ENCODE measurements around the gene HOXA4. TPM values are rescaled to one million over a fixed set of nuclear protein-coding genes. Genes with fewer than 3 reads are reported as not detected.
A peak's percentile ranks its signal among the peaks of the same experiment; 100 is the strongest.

The HOXA4 gene
- total and polyA plus RNA-seq, 2 donors (not counting 1 experiment from before 2014, with no cell fraction given), result 0.33 to 3.6 TPM

- H2AFZ ChIP-seq (ENCODE audit: low read length), result no peak overlapping the region
- H3K9ac ChIP-seq (ENCODE audit: insufficient read depth, low read length), result peak overlapping the region; percentile 82
- peaks cover 69% of the 10 kb centered on the region for H3K79me2 ChIP-seq (ENCODE audit: control insufficient read depth, insufficient read depth, low read length)
- H3K4me2 ChIP-seq (ENCODE audit: extremely low read depth, insufficient read depth, low read length), result peak overlapping the region; percentile 99
- no peak for DNase-seq (ENCODE audit: low read depth in 2 of 2)
- no peaks in the 10 kb centered on the region for H3K27me3 ChIP-seq (ENCODE audit: control insufficient read depth, insufficient read depth, low read length)
- no peaks in the 10 kb centered on the region for H4K20me1 ChIP-seq (ENCODE audit: control insufficient read depth, extremely low read depth, insufficient read depth, low read length)
- TF ChIP-seq CTCF (conservative IDR thresholded peaks at IDR 0.05 in 1 of 2, IDR thresholded peaks at IDR 0.05 in 1 of 2; ENCODE audit: low read depth in 1 of 2, low read length in 2 of 2) (no peak), EZH2 (IDR thresholded peaks at IDR 0.05; ENCODE audit: low read length, missing control alignments) (no peak)
- H3K4me1 ChIP-seq (ENCODE audit: control insufficient read depth, extremely low read depth, insufficient read depth, low read length), result peaks cover 30% of the 10 kb centered on the region
- H3K9me3 ChIP-seq (ENCODE audit: control insufficient read depth, insufficient read depth, low read depth, low read length), result no peaks in the 10 kb centered on the region
- peaks cover 2% of the 10 kb centered on the region for H3K36me3 ChIP-seq (ENCODE audit: control insufficient read depth, insufficient read depth, low read length)
- H3K27ac ChIP-seq (ENCODE audit: insufficient read depth, low read length), result peak overlapping the region; percentile 98
- H3K4me3 ChIP-seq (replicated peaks in 1 of 4; ENCODE audit: control extremely low read depth in 1 of 4, insufficient read depth in 1 of 4, low read depth in 3 of 4, low read length in 4 of 4), result peak overlapping the region; percentile 57 to 99 (median 90)
Observed at GRCh38 chr7:27138985-27139333, 8.4 kb upstream of the HOXA4 start.

- Histone ChIP-seq H2AFZ (ENCODE audit: low read length) (no peak overlapping the region), H3K9ac (ENCODE audit: insufficient read depth, low read length) (no peak overlapping the region), H3K79me2 (ENCODE audit: control insufficient read depth, insufficient read depth, low read length) (peaks cover 70% of the 10 kb centered on the region), H3K4me2 (ENCODE audit: extremely low read depth, insufficient read depth, low read length) (peak overlapping the region; percentile 99), H3K27me3 (ENCODE audit: control insufficient read depth, insufficient read depth, low read length) (no peaks in the 10 kb centered on the region), H3K9me3 (ENCODE audit: control insufficient read depth, insufficient read depth, low read depth, low read length) (no peaks in the 10 kb centered on the region), H3K4me3 (replicated peaks in 1 of 4; ENCODE audit: control extremely low read depth in 1 of 4, insufficient read depth in 1 of 4, low read depth in 3 of 4, low read length in 4 of 4) (peak overlapping the region in 3 of 4 experiments; percentile 2 to 99 (median 57)), H3K4me1 (ENCODE audit: control insufficient read depth, extremely low read depth, insufficient read depth, low read length) (peaks cover 34% of the 10 kb centered on the region), H3K36me3 (ENCODE audit: control insufficient read depth, insufficient read depth, low read length) (peaks cover 2% of the 10 kb centered on the region), H4K20me1 (ENCODE audit: control insufficient read depth, extremely low read depth, insufficient read depth, low read length) (no peaks in the 10 kb centered on the region), H3K27ac (ENCODE audit: insufficient read depth, low read length) (peak overlapping the region; percentile 98)
- no peak for DNase-seq (ENCODE audit: low read depth in 2 of 2)
- TF ChIP-seq EZH2 (IDR thresholded peaks at IDR 0.05; ENCODE audit: low read length, missing control alignments) (no peak), CTCF (conservative IDR thresholded peaks at IDR 0.05 in 1 of 2, IDR thresholded peaks at IDR 0.05 in 1 of 2; ENCODE audit: low read depth in 1 of 2, low read length in 2 of 2) (no peak)
Observed at GRCh38 chr7:27138472-27138871, 7.9 kb upstream of the HOXA4 start.

- no peaks in the 10 kb centered on the region for H4K20me1 ChIP-seq (ENCODE audit: control insufficient read depth, extremely low read depth, insufficient read depth, low read length)
Observed at GRCh38 chr7:27137640-27138315, 7.2 kb upstream of the HOXA4 start.

More at GRCh38 chr7:27137640-27138315, 7.2 kb upstream of the HOXA4 start:
- H3K79me2 ChIP-seq (ENCODE audit: control insufficient read depth, insufficient read depth, low read length), result peaks cover 69% of the 10 kb centered on the region
- no peak for TF ChIP-seq EZH2 (IDR thresholded peaks at IDR 0.05; ENCODE audit: low read length, missing control alignments)
- no peak for TF ChIP-seq CTCF (conservative IDR thresholded peaks at IDR 0.05 in 1 of 2, IDR thresholded peaks at IDR 0.05 in 1 of 2; ENCODE audit: low read depth in 1 of 2, low read length in 2 of 2)
- peak overlapping the region in 3 of 4 experiments; percentile 2 to 99 (median 57) for H3K4me3 ChIP-seq (replicated peaks in 1 of 4; ENCODE audit: control extremely low read depth in 1 of 4, insufficient read depth in 1 of 4, low read depth in 3 of 4, low read length in 4 of 4)
- peaks cover 2% of the 10 kb centered on the region for H3K36me3 ChIP-seq (ENCODE audit: control insufficient read depth, insufficient read depth, low read length)
- H3K27ac ChIP-seq (ENCODE audit: insufficient read depth, low read length), result peak overlapping the region; percentile 98
- peak overlapping the region; percentile 99 for H3K4me2 ChIP-seq (ENCODE audit: extremely low read depth, insufficient read depth, low read length)
- no peak overlapping the region for H3K9ac ChIP-seq (ENCODE audit: insufficient read depth, low read length)
- peak in 1 of 2 donors; percentile 73 for DNase-seq (ENCODE audit: low read depth in 2 of 2)
- H3K27me3 ChIP-seq (ENCODE audit: control insufficient read depth, insufficient read depth, low read length), result no peaks in the 10 kb centered on the region
- H2AFZ ChIP-seq (ENCODE audit: low read length), result no peak overlapping the region
- no peaks in the 10 kb centered on the region for H3K9me3 ChIP-seq (ENCODE audit: control insufficient read depth, insufficient read depth, low read depth, low read length)
- peaks cover 36% of the 10 kb centered on the region for H3K4me1 ChIP-seq (ENCODE audit: control insufficient read depth, extremely low read depth, insufficient read depth, low read length)

All from fibroblast of lung (primary cell).